MV-4-11 (cell line): ENCODE data around the gene B3GALNT2.
A peak's percentile ranks its signal among the peaks of the same experiment; 100 is the strongest.

ENCODE experiments used
- DNase-seq: peaks from one replicate; lab custom pipeline; 2025; lab: John Stamatoyannopoulos, UW

Gene B3GALNT2

GRCh38 chr1:235450886-235451483 is 53.3 kb downstream of the B3GALNT2 start:
- DNase-seq = no peak

- no peak for DNase-seq
Observed at GRCh38 chr1:235450433-235450832, 53.8 kb downstream of the B3GALNT2 start.

- DNase-seq = no peak
Observed at GRCh38 chr1:235448616-235449015, 55.6 kb downstream of the B3GALNT2 start.

GRCh38 chr1:235442788-235443429 is 61.3 kb downstream of the B3GALNT2 start:
- no peak for DNase-seq

- no peak for DNase-seq
Observed at GRCh38 chr1:235441159-235441685, 63.0 kb downstream of the B3GALNT2 start.

DNA sequence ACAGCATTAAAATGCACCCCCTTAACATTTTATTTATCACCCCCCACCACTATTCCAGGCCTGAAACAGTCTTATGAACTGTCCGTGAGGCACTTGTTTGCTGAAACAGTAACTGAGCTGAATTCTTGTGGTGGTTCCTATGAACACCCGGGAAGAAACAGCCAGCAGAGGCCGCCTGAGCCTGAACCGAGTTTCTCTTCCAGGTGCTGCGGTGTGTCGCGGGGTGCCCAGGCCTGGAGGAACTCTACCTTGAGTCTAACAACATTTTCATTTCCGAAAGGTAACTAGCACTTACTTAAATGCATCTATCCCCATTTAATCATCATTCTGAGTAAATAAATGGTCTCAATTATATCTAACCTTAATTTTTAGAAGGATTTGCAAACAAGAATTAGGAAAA is 70.3 kb downstream of the B3GALNT2 start:
- no peak for DNase-seq

DNA sequence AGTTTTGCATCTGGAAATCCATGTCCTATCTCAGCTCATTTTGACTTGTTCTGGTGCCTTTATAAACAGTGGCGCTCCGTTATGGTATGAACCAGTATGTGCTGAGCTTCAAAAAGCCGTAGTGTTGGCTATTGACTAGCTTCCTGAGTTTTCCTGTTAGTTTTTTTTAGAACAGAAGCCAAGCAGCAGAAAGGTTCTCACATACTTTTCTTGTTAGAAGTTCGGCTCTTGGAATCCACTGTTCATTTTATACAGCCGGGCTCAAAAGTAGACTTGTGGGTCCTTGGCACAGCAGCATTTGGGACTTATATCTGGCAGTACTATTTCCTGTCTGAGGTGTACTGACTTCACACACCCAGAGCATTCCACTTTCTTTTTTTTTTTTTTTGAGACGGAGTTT is 73.3 kb downstream of the B3GALNT2 start:
- no peak for DNase-seq

DNA sequence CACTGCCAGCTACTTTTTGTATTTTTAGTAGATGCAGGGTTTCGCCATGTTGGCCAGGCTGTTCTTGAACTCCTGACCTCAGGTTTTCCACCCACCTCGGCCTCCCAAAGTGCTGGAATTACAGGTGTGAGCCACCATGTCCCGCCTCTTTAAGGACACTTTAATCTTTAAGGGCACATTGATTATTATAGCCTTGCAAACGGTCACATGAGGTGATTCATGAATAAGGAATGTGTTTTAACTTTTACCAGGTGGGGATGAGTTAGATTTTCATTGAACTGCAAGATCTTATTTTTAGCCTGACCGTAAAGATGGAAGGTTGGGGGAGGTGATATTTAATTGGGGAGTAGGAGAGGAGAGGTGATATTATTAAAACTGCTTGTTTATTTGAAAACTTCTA is 75.1 kb downstream of the B3GALNT2 start:
- DNase-seq = no peak

DNA sequence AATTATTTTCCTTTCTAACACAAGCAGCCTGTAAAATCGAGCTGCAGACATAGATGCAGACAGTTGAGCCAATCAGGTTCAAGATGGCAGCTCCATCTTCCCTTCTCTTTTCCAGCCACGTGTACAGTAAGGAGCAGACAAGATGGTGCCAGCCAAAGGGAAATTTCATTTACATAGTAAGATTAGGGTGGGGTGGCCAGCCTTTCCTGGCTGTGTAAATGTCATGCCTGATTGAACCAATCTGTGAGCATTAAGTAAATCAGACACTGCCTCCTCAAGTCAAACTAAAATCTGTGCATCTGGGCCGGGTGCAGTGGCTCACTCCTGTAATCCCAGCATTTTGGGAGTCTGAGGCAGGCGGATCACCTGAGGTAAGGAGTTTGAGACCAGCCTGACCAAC is 76.8 kb downstream of the B3GALNT2 start:
- no peak for DNase-seq

GRCh38 chr1:235426680-235427079 is 77.6 kb downstream of the B3GALNT2 start:
- no peak for DNase-seq

DNA sequence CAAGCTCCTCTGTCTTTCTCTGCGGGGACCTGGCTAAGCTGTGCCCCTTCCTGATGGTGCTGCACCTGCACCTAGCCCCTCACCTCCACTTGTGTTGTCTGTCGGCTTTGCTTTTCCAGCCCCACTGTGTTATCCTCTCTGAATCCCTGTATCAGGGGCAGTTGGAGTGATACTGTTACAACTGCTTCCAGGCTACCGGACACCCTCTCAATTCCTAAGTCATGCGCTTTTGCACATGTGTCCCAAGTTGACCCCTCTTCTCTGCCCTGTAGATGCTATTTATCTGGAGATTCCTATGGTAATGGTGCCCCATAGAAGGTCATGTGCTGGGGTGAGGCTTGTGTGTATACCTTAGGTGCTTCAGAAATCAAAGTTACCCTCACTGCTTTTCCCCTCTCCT is 78.1 kb downstream of the B3GALNT2 start:
- DNase-seq = no peak

DNA sequence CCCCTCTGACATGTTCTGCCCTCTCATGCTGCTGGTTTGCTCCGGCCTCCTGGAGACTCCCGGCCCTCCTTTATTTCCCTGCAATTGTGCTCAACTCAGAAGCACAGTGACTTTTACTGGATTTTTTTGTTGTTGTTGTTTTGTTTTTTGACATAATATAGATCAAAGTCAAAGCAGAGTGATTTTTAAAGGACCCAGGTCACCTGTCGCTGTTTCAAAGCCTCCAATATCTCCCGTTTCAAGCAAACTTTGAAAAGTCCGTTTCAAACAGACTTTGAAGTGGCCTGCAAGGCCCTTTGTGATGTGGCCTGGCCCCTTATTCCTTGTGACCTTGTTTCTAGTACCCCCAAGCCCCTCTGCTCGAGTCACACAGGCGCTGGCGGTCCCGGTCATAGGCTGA is 78.9 kb downstream of the B3GALNT2 start:
- DNase-seq = no peak

DNA sequence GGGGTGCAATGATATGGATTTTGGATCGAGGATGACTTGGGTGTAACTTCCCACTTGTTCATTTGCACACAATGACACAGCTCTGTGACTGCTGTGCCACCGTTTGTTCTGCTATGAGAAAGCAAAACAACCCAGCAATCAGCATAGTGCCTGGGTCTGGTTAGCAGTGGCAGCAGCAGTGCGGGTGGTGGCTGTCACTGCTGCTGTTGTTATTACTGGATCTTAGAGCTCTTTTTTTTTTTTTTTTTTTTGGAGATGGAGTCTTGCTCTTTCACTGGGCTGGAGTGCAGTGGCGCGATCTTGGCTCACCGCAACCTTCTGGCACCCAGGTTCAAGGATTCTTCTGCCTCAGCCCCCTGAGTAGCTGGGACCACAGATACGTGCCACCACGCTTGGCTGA is 80.2 kb downstream of the B3GALNT2 start:
- no peak for DNase-seq

DNA sequence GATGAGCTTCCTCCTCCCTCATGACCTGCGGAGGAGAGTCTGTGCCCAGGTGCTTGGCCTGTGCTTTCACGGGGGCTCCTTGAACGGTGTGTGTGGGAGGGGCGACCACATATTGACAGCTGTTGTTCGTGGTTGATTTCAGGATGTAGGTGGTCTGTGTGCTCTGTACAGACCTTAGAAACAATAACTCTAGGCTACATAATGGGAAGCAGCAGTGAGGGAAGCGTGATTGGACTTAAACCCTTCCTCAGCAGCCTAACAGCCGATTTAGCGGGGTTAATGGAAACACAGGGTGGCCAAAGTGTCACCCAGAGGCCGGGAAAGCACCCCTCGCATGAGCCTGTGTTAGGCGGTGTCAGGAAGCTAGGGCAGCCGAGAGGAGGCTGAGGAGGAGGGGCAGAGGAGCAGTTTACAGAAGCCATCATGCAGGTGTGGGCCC is 81.0 kb downstream of the B3GALNT2 start:
- peak; percentile 25 for DNase-seq

DNA sequence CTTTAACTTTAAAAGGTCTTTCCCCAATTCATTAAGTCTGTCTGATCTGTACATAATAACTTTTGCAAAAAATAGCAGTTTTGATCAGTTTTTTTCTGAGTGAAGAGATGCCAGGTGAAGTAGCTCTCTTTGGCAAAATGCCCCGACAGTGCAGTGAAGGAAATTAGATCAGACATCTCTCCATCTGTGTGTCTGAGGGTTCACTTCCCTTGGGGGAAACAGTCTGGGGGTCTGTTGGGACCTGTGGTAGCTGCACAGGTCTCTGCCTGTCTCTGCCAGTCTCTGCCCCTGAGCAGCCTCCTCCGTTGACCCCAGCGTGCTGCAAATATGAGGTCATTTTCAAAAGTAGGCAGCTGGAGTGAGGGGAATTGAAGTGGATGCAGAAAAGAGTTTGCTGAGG is 82.5 kb downstream of the B3GALNT2 start:
- no peak for DNase-seq

GRCh38 chr1:235417086-235417697 is 87.1 kb downstream of the B3GALNT2 start:
- DNase-seq = peak; percentile 55

DNA sequence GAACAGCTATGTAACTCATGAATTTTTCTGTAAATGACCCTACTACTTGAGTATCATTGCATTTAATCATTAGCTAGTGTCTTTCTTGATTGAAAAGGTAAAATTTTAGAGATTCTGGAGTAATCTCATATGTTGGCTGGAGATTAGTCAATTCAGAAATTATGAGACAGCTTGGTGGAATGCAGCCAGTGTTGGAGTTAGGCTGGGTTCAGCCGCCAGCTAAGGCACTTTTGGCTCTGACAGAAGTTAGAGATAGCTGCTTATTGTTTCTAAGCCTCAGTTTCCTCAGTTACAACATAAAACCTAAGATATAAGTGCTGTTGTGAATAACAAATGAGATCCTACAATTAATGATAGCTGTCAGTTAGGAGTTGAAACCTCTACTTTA is 87.6 kb downstream of the B3GALNT2 start:
- DNase-seq = no peak

DNA sequence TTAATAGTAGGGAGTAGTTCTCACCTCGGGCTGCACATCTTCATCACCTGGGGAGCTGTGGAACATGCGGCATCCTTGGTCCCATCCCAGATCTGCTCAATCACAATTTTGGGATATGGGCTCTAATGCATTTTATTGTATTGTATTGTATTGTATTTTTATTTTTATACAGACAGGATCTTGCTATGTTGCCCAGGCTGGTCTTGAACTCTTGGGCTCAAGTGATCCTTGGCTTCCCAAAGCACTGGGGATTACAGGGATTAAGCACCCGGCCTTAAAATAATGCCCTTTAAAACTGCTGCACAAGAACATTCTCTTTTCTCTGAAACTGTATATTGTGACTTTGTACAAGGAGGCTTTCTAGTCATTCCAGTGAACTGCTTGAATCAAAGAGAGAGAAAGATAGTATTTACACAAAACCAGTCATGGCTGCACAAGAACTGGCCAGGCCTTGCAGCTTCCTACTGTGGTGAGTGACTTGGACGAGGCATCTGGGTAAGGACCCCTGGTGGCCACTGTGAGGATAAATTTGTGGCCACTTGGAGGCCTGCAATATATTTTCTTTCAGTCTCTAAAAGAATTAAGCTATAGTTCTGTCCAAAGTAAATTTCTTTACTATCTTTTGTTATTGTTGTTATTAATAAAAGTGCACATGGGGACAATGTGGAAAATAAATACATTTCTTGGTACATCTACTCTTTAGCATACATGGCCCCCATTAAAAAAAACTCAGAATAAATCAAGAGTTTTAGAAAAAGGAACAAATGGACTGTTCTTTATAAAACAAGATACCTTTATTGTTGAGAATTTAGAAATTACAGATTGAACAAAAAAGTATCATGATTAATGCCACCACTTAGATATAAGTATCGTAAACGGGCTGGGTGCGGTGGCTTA is 89.0 kb downstream of the B3GALNT2 start:
- DNase-seq = peak; percentile 68

DNA sequence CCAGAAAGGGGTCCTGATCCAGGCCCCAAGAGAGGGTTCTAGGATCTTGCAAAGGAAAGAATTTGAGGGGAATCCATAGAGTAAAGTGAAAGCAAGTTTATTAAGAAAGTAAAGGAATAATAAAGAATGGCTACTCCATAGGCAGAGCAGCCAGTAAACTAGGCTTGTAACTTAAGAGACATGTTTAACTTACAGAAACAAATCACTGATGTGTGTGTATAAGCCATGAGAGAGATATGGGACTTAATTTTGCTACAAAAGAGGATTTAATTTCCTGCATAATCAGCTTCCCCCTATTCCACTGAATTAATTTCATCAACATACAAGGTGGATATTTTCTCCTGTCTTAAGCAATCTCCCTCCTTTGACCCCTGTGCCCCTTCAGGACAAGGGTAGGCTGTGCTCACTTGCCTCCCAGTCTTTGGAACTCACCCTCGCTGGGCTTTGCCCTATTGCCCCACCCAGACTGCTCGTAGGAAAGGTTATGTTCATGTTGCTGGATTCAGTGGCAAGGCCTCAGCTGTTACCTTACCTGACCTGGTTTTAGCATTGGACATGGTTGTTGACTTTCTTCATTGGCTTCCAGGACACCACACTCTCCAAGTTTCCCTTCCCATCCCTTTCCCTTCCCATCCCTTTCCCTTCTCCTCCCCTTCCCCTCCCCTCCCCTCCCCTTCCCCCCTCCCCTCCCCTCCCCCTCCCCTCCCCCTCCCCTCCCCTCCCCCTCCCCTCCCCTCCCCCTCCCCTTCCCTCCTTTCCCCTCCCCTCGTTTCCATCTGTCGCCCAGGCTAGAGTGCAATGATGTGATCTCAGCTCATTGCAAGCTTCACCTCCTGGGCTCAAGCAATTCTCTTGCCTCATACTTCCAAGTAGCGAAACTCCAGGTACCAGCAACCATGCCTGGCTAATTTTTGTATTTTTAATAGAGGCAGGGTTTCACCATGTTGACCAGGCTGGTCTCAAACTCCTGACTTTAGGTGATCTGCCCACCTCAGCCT is 92.5 kb downstream of the B3GALNT2 start:
- DNase-seq = no peak

GRCh38 chr1:235410467-235410866 is 93.8 kb downstream of the B3GALNT2 start:
- no peak for DNase-seq
